ENCODE measurements around the gene ORMDL3.

- TF ChIP-seq CTCF (conservative IDR thresholded peaks at IDR 0.05 in 1 of 2, IDR thresholded peaks at IDR 0.05 in 1 of 2; ENCODE audit: low read depth in 1 of 2, low read length in 2 of 2) (no peak), EZH2 (IDR thresholded peaks at IDR 0.05; ENCODE audit: low read length, missing control alignments) (no peak)
Measured at GRCh38 chr17:39943702-39944392, 16.4 kb upstream of the ORMDL3 start.
